Stimulated activated CD8-positive, alpha-beta memory T cell treated with anti-CD3 and anti-CD28 coated beads, Interleukin-15, amount 100 ng/mL, for 24 hours (primary cell): ENCODE results near the gene ALDH7A1.
"Not testable (repeated sequence)": the region's sequence is repeated elsewhere in the genome, so short reads cannot be mapped to it uniquely, and the experiment has no call there.

ENCODE experiments used
- DNase-seq: peaks from one replicate; pipeline ENCODE4 v3.0.0-alpha.2; 2020; ENCODE audit warnings: low read depth

Gene ALDH7A1

DNA sequence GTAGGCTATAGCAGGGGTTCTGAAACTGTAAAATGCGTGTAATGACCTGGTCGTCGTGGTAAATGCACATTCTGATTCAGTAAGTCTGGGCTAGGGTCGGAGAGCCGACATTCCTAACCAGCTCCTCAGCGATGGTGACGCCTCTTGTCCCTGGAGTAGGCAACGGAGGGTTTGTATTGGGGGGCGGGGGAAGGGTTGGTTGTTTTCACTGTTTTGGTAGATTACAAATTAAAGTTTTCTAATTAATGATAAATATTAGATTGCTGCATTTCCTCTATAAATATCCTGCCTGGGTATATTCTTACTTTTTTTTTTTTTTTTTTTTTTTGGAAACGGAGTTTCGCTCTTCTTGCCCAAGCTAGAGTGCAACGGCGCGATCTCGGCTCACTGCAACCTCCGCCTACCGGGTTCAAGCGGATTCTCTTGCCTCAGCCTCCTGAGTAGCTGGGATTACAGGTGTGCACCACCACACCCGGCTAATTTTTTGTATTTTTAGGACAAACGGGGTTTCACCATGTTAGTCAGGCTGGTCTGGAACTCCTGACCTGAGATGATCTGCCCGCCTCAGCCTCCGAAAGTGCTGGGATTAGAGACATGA is 566 bp upstream of the ALDH7A1 start:
- DNase-seq: no peak

GRCh38 chr5:126591549-126591948 is 3.5 kb downstream of the ALDH7A1 start:
- DNase-seq: no peak

DNA sequence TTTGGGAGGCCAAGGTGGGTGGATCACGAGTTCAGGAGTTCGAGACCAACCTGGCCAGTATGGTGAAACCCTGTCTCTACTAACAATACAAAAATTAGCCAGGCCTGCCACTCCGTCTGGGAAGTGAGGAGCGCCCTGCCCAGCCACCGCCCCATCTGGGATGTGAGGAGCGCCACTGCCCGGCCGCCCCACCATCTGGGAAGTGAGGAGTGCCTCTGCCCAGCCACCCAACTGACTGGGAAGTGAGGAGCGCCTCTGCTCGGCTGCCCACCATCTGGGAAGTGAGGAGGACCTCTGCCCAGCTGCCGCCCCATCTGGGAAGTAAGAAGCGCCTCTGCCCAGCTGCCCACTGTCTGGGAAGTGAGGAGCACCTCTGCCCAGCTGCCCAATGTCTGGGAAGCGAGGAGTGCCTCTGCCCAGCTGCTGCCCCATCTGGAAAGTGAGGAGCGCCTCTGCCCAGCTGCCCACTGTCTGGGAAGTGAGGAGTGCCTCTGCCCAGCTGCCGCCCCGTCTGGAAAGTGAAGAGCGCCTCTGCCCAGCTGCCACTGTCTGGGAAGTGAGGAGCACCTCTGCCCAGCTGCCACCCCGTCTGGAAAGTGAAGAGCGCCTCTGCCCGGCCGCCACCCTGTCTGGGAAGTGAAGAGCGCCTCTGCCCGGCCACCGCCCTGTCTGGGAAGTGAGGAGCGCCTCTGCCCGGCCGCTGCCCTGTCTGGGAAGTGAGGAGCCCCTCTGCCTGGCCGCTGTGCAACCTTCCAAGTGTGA is 5.3 kb downstream of the ALDH7A1 start:
- DNase-seq: no peak

DNA sequence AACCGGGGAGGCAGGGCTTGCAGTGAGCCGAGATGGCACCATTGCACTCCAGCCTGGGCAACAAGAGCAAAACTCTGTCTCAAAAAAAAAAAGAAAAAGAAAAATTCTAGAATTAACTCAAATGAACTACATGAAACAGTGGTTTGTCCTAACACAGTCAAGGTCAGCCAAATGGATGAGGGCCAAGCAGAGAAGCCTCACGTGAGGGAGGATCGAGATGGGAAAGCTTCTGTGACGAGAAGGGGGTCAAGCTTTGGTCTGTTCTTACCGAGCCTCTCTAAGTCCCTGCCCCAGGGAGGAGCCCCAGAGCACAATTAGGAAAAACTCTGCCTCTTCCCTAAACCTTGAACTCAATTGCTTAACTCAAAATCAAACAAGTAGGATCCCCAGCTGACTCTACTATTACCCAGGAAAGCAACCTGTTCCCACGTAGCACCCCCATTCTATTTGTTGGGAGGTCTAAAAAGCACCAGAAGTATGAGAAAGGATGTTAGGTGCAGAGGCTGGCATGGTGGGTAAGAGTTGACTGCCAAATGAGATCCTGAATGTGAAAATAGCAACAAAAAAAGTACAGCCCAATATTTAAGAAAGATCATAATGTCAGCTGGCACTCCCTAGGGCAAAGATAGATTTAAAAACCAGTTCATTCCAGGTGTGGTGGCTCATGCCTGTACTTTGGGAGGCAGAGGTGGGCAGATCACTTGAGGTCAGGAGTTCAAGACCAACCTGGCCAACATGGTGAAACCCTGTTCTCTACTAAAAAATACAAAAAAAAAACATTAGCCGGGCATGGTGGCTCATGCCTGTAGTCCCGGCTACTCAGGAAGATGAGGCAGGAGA is 7.2 kb downstream of the ALDH7A1 start:
- DNase-seq: no peak

DNA sequence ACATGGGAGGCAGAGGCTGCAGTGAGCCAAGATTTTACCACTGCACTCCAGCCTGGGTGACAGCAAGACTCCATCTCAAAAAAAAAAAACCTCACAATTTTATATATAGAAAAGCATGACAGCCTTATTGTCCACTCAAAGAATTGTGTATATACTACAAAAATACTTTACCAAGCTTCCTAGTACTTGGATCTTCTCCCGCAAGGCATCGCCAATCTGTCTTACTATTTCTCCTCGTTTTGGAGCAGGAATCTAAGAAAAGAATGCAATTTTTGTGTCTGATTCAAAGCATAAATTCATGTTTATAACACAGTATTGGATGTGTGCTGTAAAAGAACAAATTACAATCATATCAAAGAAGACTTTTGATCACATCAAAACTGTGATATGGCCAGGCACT is 11.3 kb downstream of the ALDH7A1 start:
- no peak for DNase-seq

GRCh38 chr5:126579716-126580115 is 15.3 kb downstream of the ALDH7A1 start:
- no peak for DNase-seq

GRCh38 chr5:126577415-126577814 is 17.6 kb downstream of the ALDH7A1 start:
- no peak for DNase-seq

GRCh38 chr5:126576974-126577373 is 18.0 kb downstream of the ALDH7A1 start:
- no peak for DNase-seq

- no peak for DNase-seq
These were observed 19.4 kb downstream of the ALDH7A1 start for GRCh38 chr5:126575644-126576043.

DNA sequence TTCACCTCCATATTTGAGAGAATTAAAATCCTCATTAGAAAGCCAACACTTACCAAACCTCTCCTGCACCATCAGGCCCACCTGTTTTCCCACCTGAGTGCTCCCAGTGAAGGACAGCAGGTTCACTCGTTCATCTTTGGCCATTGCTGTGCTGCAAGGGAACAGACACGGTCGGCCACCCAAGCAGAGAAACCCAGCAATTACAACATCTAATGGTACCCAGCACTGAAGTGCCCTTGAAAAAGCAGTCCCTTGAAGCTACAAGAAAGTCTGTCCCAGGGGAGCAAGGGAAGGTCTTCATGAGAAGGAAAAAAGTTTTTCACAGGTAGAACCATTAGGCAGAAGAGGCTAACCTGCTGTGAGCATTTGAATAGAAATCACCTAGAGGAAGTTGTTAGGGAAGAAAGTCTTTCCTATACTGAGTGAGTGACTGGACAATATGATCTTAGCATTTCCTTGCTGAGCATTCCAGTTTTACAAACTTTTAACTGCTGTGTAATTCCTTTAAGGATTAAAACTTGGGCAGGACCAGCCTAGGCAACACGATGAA is 26.7 kb downstream of the ALDH7A1 start:
- no peak for DNase-seq

DNA sequence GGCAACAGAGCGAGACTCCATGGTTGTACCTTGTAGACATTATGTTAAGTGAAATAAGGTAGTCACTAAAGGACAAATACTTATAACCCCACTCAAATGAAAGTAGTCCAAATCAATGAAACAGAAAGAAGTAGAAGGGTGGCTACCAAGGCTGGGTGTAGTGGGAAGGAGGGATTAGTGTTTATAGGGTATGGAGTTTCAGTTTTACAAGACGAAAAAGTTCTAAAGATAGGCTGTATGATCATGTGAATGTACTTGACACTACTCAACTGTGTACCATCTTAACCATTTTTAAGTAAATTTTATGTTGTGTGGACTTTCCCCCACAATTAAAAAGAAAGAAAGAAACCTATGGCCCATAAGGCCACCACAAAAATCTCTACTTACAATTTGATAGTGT is 32.2 kb downstream of the ALDH7A1 start:
- DNase-seq: no peak

GRCh38 chr5:126561908-126562307 is 33.1 kb downstream of the ALDH7A1 start:
- DNase-seq: no peak

DNA sequence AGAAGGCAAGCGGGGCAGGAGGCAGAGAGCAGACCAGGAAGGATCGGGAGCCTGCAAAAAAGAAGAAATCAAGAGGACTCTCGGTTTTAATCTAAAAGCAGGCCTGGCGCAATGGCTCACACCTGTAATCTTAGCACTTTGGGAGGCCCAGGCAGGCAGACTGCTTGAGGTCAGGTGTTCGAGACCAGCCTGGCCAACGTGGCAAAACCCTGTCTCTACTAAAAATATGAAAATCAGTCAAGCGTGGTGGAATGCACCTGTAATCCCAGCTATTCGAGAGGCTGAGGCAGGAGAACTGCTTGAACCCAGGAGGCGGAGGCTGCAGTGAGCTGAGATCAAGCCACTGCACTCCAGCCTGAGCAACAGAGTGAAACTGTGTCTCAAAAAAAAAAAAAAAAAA is 39.9 kb downstream of the ALDH7A1 start:
- DNase-seq: not testable (repeated sequence)

- DNase-seq: no peak
These were observed 42.4 kb downstream of the ALDH7A1 start for GRCh38 chr5:126552614-126553013.

- no peak for DNase-seq
These were observed 50.8 kb downstream of the ALDH7A1 start for GRCh38 chr5:126544087-126544740.

GRCh38 chr5:126543660-126544059 is 51.4 kb downstream of the ALDH7A1 start:
- DNase-seq: no peak

GRCh38 chr5:126543009-126543408 is 52.0 kb downstream of the ALDH7A1 start:
- DNase-seq: no peak

DNA sequence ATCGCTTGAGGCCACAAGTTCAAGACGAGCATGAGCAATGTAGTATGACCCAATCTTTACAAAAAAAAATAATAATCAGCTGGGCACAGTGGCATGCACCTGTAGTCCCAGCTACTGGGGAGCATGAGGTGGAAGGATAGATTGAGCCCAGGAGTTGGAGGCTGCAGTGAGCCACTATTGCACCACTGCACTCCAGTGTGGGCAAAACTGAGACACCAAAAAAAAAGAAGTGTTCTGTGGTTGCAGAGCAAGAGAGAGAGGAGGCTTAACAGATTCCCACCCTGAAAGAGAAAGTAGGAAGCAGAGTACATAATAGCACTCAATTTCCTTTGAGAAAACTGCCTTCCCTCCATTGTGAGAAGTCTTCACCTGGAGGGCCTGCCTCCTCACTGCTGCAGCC is 52.6 kb downstream of the ALDH7A1 start:
- no peak for DNase-seq

DNA sequence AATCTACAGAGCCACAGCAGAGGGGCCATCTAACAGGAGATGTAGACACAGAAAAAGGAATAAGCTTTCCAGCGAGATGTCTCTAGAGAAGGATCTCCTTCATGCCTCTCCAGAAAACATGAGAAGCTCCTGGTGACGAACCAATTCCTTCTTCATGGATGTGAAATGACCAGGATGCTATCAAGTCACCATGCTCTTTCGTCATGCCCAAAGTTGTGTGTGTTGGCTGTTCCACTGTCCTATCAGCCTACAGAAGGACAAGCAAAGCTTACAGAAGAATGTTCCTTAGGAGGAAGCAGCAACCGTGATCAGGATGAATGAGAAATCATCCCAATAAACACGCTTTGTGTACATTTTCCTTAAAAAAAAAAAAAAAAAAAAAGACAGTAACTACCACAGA is 54.4 kb downstream of the ALDH7A1 start:
- DNase-seq: no peak

- DNase-seq: no peak
These were observed 56.4 kb downstream of the ALDH7A1 start for GRCh38 chr5:126538579-126538978.

DNA sequence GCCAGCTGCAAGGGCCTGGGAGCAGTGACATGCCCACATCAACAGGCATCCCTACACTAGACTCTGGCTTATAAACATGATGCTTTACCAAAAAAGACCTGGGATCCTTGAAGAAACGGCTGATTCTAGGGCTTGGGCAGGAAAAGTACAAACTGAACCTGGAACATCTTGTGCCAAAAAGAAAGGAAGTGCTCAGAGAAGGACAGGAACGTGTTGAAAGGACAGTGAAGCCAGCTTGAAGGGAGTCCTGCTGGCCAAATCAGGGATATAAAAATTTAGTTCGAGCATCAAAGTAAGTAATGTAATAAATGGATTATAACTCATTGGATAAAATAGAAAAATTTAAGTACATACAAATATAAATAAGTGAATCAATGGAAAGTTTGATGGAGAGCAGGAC is 58.1 kb downstream of the ALDH7A1 start:
- no peak for DNase-seq

DNA sequence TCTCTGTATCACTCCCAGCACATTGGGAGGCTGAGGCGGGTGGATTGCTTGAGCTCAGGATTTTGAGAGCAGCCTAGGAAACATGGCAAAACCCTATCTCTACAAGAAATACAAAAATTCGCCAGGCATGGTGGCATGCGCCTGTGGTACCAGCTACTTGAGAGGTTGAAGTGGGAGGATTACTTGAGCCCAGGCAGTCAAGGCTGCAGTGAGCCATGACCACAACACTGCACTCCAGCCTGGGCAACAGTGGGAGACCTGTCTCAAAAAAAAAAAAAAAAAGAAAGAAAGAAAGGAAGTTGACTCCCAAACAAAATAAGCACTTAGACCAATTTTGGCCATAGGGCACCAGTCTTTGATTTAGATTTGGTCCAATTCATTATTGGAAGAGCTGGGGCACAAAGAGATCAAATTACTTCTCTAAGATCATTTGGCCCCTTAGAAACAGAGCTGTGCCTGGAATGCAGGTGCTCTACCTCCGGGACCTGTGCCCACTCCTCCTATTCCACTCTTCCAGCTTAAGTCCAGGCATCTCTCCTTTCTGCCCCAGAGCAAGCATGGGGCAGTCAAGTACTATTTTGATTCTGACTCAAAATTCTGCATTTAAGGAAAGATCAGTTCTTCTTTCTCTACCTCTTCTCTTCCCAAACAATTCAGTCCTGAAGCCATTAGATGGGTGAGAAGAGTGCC is 59.0 kb downstream of the ALDH7A1 start:
- no peak for DNase-seq
